ENCODE results near the gene SLC22A23. TPM values are rescaled to one million over a fixed set of nuclear protein-coding genes. Genes with fewer than 3 reads are reported as not detected.

Gene SLC22A23
- polyA plus RNA-seq, 1 donor (not counting 4 experiments of a cell fraction or from before 2014, with no cell fraction given), result 4.3 TPM

GRCh38 chr6:3330199-3330598, 126.7 kb downstream of the SLC22A23 start:
- Histone ChIP-seq H3K4me1 (ENCODE audit: control insufficient read depth, extremely low read depth, insufficient read depth, low read length) (no peaks in the 10 kb centered on the region), H3K9me3 (ENCODE audit: control insufficient read depth, low read depth, low read length) (no peaks in the 10 kb centered on the region), H3K4me2 (ENCODE audit: control insufficient read depth, extremely low read depth, insufficient read depth, low read depth, low read length) (no peak overlapping the region), H3K79me2 (ENCODE audit: control insufficient read depth, insufficient read depth, low read length) (no peaks in the 10 kb centered on the region), H3K27me3 (ENCODE audit: control insufficient read depth, extremely low read depth, insufficient read depth, low read length) (no peaks in the 10 kb centered on the region), H3K9ac (ENCODE audit: control insufficient read depth, extremely low read depth, insufficient read depth, low read length) (no peak overlapping the region), H3K4me3 (ENCODE audit: control insufficient read depth in 2 of 3, extremely low read depth in 1 of 3, insufficient read depth in 2 of 3, low read depth in 1 of 3, low read length in 3 of 3) (no peak overlapping the region), H2AFZ (ENCODE audit: control insufficient read depth, low read length) (no peak overlapping the region), H3K27ac (ENCODE audit: control insufficient read depth, insufficient read depth, low read length) (no peak overlapping the region), H3K9me1 (ENCODE audit: control insufficient read depth, extremely low read depth, insufficient read depth, low read length) (no peaks in the 10 kb centered on the region), H4K20me1 (ENCODE audit: control insufficient read depth, extremely low read depth, insufficient read depth, low read length) (no peaks in the 10 kb centered on the region), H3K36me3 (ENCODE audit: control insufficient read depth in 2 of 2, extremely low read depth in 1 of 2, insufficient read depth in 2 of 2, low read length in 2 of 2) (no peaks in the 10 kb centered on the region)
- TF ChIP-seq CTCF (optimal IDR thresholded peaks at IDR 0.05 in 1 of 3, IDR thresholded peaks at IDR 0.05 in 1 of 3, conservative IDR thresholded peaks at IDR 0.05 in 1 of 3; ENCODE audit: extremely low read depth in 1 of 3, insufficient read depth in 2 of 3, low read length in 3 of 3) (peak in 1 of 3 experiments; percentile 12), EZH2 (IDR thresholded peaks at IDR 0.05; ENCODE audit: low read length) (no peak)
- no peak for DNase-seq (ENCODE audit: low read depth, low spot score)
- dilution Hi-C loops (cut with MboI; ENCODE audit: extremely low pct_ligation_motif_present, low sequenced_read_pairs), result no loop called here
- no peak for FAIRE-seq

GRCh38 chr6:3329393-3330051, 127.3 kb downstream of the SLC22A23 start:
- Histone ChIP-seq H2AFZ (ENCODE audit: control insufficient read depth, low read length) (no peak overlapping the region), H3K9me1 (ENCODE audit: control insufficient read depth, extremely low read depth, insufficient read depth, low read length) (no peaks in the 10 kb centered on the region), H3K27me3 (ENCODE audit: control insufficient read depth, extremely low read depth, insufficient read depth, low read length) (no peaks in the 10 kb centered on the region), H3K9me3 (ENCODE audit: control insufficient read depth, low read depth, low read length) (no peaks in the 10 kb centered on the region), H3K4me3 (ENCODE audit: control insufficient read depth in 2 of 3, extremely low read depth in 1 of 3, insufficient read depth in 2 of 3, low read depth in 1 of 3, low read length in 3 of 3) (no peak overlapping the region), H3K36me3 (ENCODE audit: control insufficient read depth in 2 of 2, extremely low read depth in 1 of 2, insufficient read depth in 2 of 2, low read length in 2 of 2) (no peaks in the 10 kb centered on the region), H4K20me1 (ENCODE audit: control insufficient read depth, extremely low read depth, insufficient read depth, low read length) (no peaks in the 10 kb centered on the region), H3K4me2 (ENCODE audit: control insufficient read depth, extremely low read depth, insufficient read depth, low read depth, low read length) (no peak overlapping the region), H3K27ac (ENCODE audit: control insufficient read depth, insufficient read depth, low read length) (no peak overlapping the region), H3K9ac (ENCODE audit: control insufficient read depth, extremely low read depth, insufficient read depth, low read length) (no peak overlapping the region), H3K4me1 (ENCODE audit: control insufficient read depth, extremely low read depth, insufficient read depth, low read length) (peaks cover 2% of the 10 kb centered on the region), H3K79me2 (ENCODE audit: control insufficient read depth, insufficient read depth, low read length) (no peaks in the 10 kb centered on the region)
- dilution Hi-C loops (cut with MboI; ENCODE audit: extremely low pct_ligation_motif_present, low sequenced_read_pairs), result no loop called here
- FAIRE-seq, result no peak
- DNase-seq (ENCODE audit: low read depth, low spot score), result no peak
- TF ChIP-seq CTCF (optimal IDR thresholded peaks at IDR 0.05 in 1 of 3, IDR thresholded peaks at IDR 0.05 in 1 of 3, conservative IDR thresholded peaks at IDR 0.05 in 1 of 3; ENCODE audit: extremely low read depth in 1 of 3, insufficient read depth in 2 of 3, low read length in 3 of 3) (no peak), EZH2 (IDR thresholded peaks at IDR 0.05; ENCODE audit: low read length) (no peak)

Data from keratinocyte (primary cell).